Fibroblast of mammary gland (primary cell): ENCODE measurements around the gene PROX1.

Experiments
- DNase-seq: peaks from one replicate; pipeline ENCODE4 v3.0.0-alpha.2; 2010; ENCODE audit warnings: low read depth
- H3K4me3 ChIP-seq: 2 replicates; pipeline ENCODE4 v1.5.1; 2011; ENCODE audit warnings: low read depth, mild to moderate bottlenecking, low read length, moderate library complexity; ENCODE audit not compliant: control insufficient read depth
- CTCF ChIP-seq: conservative IDR thresholded peaks from 2 replicates; pipeline ENCODE4 v1.5.1; 2011; ENCODE audit warnings: low read depth, low read length, inconsistent platforms; ENCODE audit not compliant: control insufficient read depth, insufficient read depth

Gene PROX1

DNA sequence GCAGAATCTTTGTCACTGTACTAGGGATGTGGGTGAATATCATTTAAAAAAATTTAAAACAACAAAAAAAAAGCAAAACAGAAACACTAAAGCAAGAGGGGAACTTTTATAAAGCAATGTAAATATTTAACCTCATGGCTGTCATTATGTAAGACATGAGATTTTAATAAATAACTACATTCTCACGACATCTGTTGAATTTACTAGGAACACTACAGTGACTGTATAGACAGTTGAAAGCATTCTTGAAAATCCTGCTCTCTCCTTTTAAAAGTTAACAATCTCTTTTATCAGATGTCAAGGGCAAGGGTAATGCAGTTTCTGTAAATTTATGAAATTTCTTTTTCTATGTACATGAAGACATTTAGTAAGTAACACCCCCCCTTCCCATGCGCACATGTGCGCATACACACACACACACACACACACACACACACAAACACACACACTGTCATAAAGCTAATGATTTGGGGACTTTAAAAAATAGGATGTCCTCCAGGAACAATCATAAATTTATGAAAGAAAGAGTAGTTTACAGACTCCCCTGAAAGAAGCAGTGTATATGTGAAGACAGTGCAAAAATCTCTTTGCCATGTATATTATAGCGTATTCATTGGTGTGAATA, 51.7 kb downstream of the PROX1 start:
- no peak overlapping the region for H3K4me3 ChIP-seq
- no peak for DNase-seq
- TF ChIP-seq CTCF, result no peak

GRCh38 chr1:214043167-214043566, 55.4 kb downstream of the PROX1 start:
- no peak overlapping the region for H3K4me3 ChIP-seq
- TF ChIP-seq CTCF, result no peak
- DNase-seq, result no peak

DNA sequence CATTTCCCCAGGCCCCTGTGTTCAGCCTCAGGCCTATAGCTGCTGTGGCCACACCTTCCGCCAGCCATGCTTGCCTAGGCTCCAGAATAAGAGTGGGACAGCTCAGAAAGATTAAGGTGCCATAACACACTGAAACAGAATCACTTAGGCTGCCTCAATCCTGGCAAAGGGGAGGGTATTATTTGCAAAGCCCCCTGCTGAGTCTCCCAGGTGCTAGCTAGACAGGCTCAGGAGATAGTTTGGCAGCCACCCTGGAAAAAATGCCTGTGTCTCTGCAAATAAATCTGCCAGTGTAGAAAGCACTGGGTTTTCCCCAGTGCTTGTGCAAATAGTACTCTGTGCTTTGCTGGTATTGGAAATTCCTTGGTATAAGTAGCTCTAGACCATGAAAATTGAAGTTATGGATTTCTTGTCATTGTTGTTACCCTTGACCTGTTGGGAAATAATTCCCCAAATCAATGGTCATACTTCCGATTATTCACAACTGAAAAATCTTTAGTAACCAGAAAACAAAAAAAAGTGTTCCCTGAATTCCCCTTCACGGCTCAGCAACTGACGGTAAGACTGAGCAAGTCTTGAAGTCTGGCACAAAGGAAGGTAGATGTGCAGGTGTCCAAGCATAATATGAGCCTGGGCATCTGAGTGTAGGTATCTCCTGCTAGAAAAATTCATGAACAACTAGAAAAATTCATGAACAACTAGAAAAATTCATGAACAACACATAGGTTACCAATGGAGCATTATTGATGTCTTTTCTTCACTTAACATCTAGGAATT, 56.9 kb downstream of the PROX1 start:
- TF ChIP-seq CTCF, result no peak
- no peak for DNase-seq
- no peak overlapping the region for H3K4me3 ChIP-seq

DNA sequence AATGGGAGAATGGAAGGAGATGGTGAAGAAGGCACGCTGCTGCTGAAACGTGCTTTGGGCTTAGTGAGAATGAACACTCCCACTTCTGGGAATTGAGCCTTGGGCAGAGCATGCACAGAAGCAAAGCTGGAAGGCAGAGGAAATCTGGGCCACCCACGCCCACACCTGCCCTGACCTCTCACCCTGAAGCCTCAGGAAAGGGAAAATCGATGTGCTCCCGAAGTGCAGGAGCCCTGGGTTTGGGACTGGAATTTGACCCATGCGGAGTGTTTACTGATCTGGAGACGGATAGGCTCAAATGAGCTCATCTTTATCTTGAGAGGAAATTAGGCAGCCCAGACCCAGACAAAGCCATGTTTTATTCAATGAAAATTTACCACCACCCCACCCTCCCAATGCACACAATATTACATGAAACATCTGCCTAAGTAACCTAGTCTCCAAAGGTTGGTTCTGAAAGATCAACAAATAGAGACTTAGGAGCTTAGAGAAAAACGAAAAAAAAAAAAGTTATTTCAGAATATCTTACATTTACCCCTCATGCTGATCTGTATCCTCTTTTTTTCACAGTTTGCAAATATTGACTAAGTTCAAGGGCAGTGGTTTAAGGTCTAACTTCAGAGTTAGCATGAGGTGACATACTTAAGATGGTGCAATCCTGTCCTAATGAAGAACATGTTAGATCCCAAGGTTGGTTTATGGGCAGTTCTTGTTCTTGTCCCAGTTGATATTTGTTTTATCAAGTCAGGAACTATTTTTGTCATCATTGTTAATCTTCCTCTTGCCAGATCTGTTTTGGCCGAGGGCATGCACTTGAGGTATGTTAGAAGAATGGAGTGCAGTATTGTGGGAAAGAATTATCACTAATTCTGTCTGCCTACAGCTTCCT, 63.0 kb downstream of the PROX1 start:
- no peak for TF ChIP-seq CTCF
- no peak overlapping the region for H3K4me3 ChIP-seq
- no peak for DNase-seq

DNA sequence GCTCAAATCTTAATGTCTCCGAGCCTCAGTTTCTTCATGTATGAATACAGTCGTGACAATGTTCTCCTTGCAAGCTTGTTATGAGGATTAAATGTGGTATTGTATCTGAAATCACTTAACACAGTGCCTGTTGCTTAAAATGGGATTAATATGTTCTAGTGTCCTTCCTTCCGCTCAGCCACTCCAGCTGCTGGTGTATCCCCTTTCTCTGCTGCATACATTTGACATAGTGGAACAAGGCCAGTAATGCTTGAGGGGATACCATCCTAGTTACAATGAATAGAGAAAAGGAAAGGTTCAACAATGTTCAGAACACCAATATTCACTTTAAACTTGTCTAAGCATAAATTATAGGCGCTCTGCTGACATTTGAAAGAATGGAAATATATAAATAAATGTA, 64.0 kb downstream of the PROX1 start:
- no peak for TF ChIP-seq CTCF
- no peak overlapping the region for H3K4me3 ChIP-seq
- DNase-seq, result no peak

- no peak for TF ChIP-seq CTCF
- no peak for DNase-seq
These were observed 70.3 kb downstream of the PROX1 start for GRCh38 chr1:214058076-214058475.

More at GRCh38 chr1:214058076-214058475, 70.3 kb downstream of the PROX1 start:
- H3K4me3 ChIP-seq, result no peak overlapping the region
